Panc1 (cell line): ENCODE data around the gene CRYGN.

Source experiments
- POLR2AphosphoS5 ChIP-seq: IDR thresholded peaks from 2 replicates; pipeline ENCODE4 v1.6.1; 2012; ENCODE audit warnings: mild to moderate bottlenecking, low read depth, low read length, moderate library complexity
- REST ChIP-seq, 2 experiments: IDR thresholded peaks; 2 replicates each; pipeline ENCODE4 v1.6.1; 2011 to 2012; ENCODE audit warnings: low read depth in 2 of 2, control low read depth in 1 of 2, low read length in 1 of 2, mild to moderate bottlenecking in 1 of 2, moderate library complexity in 1 of 2; ENCODE audit not compliant: insufficient read depth in 1 of 2
- TCF7L2 ChIP-seq: IDR thresholded peaks from 2 replicates; pipeline ENCODE4 v1.6.1; 2011; ENCODE audit warnings: mild to moderate bottlenecking, low read depth, low read length, inconsistent platforms
- TF ChIP-seq, protein P1 (sequence below): fragments of 450-650 bp; IDR thresholded peaks from 2 replicates; pipeline ENCODE4 v1.5.1; 2017; ENCODE audit warnings: mild to moderate bottlenecking

- TF ChIP-seq, protein P1, sequence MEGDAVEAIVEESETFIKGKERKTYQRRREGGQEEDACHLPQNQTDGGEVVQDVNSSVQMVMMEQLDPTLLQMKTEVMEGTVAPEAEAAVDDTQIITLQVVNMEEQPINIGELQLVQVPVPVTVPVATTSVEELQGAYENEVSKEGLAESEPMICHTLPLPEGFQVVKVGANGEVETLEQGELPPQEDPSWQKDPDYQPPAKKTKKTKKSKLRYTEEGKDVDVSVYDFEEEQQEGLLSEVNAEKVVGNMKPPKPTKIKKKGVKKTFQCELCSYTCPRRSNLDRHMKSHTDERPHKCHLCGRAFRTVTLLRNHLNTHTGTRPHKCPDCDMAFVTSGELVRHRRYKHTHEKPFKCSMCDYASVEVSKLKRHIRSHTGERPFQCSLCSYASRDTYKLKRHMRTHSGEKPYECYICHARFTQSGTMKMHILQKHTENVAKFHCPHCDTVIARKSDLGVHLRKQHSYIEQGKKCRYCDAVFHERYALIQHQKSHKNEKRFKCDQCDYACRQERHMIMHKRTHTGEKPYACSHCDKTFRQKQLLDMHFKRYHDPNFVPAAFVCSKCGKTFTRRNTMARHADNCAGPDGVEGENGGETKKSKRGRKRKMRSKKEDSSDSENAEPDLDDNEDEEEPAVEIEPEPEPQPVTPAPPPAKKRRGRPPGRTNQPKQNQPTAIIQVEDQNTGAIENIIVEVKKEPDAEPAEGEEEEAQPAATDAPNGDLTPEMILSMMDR = no peak
- TF ChIP-seq POLR2AphosphoS5 = no peak
- no peak for TF ChIP-seq REST (IDR thresholded peaks at IDR 0.05; ENCODE audit: insufficient read depth in 1 of 2, low read depth in 2 of 2, low read length in 1 of 2)
- no peak for TF ChIP-seq TCF7L2
Measured at GRCh38 chr7:151435971-151436370, 4.0 kb downstream of the CRYGN start.
